NCI-H748 treated with DMSO at 0.1 percent for 48 hours (cell line): ENCODE measurements around the gene METTL17.
"Not testable (repeated sequence)": the region's sequence is repeated elsewhere in the genome, so short reads cannot be mapped to it uniquely, and the experiment has no call there.

Experiments used
- DNase-seq: peaks from one replicate; lab custom pipeline; 2025; lab: John Stamatoyannopoulos, UW

The METTL17 gene

DNA sequence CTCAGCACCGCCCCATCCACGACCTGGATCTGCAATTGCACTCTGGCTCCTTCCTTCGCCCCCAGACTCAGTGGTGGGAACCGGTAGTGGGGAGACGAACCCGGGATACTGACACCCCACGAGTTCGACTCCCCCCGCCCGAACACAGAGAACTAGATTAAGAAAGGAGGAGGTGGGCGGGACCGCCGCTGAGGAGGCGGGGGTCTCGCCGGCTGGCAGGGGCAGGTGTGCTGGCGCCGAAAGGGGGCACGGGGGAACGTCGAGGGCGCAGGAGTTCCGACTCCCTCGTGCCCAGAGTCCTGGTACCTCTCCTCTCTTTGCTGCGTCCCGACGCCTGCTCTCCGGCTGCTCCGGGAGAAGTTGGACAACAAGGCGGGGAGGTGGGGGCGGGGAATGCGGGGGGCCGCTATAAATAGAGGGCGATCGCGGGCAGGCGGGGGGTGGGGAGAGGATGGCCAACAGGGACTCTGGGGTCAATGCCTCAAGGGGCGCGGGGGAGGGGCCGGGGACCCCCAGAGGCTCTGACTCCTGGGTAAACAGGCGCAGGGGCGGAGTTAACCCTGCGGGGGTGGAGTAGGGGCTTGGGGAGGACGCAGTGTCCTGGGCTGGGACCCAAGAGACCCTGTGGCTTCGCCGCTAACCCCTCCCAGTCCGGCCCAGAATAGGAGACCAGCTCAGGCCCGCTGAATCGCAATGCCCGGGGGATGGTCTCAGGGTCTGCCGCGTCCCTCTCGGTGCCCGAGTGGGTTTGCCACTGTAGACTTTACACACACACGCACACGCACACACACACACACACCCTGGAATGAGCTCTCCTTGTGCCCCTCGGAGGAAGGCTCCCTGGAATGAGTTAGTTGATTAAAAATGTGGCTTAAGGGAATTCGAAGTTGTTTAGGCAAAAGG lies 35.8 kb downstream of the METTL17 start:
- no peak for DNase-seq

DNA sequence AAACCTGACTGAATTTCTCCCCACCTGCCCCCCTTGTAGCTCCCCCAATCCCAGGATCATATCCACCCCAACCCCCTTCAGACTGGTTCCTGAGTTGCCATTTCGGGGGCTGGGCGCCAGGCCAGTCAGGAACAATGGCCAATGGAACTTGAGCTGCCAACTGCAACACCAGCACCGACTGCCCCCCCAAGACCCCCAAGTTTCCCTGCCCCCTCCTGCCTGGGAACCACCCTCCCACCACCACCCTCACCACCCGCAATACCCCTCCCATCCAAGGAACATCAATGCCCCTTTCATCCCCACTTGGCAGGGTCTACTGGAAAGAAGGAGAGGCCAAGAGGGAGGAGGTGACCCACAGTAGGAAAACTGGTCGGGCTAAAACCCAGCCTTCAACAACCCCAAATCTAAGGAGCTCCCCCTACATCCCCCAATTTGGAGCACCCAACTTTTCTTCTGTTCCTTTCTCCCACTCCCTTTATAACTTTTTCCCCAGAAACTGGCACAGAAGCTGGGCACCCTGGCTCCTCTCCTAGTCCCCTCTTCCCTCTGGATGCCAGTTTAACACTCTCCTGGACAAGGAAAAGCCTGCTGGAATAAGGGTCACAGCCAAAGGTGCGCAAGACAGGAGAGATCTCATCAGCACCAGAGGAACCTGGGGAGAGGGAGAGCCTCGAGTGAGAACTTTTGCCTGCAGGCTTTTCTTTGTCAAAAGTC lies 36.7 kb downstream of the METTL17 start:
- DNase-seq = no peak

DNA sequence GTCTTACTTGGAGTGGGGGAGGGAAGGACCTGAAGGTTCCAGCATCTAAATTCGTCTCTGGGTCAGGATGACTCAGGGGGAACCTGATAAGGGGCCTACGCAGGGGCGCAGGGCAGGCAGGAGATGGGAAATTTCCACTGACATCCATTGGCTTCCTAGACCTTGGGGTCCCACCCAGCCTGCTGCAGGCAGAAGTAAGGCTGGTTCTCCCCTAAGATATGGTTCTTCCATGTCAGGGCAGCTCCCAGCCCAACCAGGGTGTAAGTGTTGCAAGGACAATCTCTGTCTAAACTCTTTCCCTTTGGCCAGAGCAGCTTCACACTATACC lies 37.2 kb downstream of the METTL17 start:
- no peak for DNase-seq

DNA sequence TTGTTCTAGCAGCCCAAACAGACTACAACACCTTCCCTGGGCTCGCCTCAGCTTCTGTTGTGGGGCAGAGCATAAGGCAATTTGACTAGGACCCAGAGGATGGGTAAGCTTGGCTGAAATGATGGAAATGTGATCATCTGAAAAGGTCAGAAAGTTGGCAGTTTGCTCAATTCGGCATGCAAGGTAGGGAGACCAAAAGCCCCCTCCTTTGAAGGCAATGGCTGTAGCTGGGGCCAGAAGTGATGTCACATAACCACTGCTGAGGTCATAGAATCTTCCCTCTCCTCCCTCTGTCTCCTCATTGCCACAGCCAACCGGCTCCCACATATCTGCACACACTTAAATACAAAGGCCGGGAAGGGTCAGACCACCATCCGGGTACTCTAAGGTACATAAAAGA lies 40.1 kb downstream of the METTL17 start, which contains the start of gene TPPP2:
TPPP2 (plus strand) TSS at position 301 of the 400 bp plus-strand sequence. CDS start 365 bp downstream, outside the sequence.
- DNase-seq = no peak

DNA sequence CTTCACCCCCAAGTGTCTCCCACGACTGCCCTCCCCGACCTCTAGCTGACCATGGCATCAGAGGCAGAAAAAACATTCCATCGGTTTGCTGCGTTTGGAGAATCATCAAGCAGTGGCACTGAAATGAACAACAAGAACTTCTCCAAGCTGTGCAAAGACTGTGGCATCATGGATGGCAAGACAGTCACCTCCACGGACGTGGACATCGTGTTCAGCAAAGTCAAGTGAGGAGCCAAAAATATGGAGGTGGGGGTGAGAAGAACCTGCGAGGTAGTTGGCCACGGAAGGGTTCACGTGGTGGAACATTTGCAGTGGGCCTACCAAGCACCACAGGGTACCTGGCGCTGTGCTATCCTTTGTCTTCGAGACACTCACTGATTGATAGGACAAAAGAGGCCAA lies 40.8 kb downstream of the METTL17 start:
- DNase-seq = no peak

DNA sequence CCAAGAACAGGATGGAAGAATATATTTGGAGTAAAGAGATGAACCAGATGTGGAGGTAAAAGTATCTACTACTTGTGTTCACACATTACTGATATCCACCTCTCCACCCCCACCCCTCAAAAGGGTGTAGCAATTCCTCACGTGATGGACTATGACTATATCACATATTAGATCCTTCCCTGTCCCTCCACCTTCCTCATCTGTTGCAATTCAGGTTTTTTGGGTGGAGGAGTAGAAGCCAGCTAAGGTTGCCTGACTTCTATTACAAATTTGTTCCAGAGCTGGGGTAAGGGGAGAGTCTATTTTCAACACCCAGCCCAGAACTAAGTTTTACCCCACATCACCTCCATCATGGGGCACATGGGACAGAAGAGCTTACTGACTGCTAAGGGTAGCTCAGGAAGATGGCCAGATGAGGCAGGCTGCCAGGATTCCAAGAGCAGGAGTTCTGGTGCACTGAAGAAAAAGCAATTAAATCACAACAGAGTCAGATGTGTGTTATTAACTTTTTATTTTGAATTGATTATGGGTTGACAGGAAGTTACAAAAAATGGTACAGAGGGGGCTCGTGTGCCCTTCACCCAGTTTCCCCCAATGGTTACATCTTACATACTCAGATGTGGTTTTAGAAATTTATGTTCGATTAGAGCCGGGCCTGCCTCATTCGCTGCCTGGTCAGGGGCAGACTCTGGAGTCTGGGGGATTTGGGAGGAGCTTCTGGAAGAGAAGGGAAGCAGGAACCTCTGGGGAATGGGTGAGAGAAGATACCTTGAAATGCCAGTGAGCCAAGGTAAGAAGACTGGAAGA lies 42.7 kb downstream of the METTL17 start:
- no peak for DNase-seq

DNA sequence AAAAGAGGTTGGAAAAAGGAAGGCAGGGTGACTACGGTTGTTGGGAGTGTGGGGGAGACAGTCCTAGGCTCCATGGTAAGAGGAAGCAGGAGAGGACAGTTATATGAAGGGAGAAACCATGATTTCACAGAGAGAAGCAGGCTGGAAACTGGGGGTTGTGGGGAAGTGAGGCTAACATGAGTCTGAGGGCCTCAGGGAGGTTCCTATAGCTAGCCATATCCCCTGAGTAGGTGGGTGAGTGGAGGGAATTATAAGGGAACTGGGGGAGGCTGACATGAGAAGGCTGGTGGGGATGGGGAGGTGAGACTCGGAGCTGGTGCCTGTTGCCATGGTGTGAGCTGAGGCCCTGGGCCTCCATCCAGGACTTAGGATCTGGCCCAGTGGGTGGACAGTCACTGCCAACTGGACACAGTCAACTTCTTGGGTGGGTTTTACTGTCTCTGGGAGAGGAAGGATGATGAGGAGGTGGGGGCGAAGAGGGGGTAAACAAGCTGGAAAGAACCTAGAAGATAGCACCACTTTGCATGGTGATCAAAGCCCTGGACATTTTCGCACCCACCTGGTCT lies 43.4 kb downstream of the METTL17 start:
- no peak for DNase-seq

DNA sequence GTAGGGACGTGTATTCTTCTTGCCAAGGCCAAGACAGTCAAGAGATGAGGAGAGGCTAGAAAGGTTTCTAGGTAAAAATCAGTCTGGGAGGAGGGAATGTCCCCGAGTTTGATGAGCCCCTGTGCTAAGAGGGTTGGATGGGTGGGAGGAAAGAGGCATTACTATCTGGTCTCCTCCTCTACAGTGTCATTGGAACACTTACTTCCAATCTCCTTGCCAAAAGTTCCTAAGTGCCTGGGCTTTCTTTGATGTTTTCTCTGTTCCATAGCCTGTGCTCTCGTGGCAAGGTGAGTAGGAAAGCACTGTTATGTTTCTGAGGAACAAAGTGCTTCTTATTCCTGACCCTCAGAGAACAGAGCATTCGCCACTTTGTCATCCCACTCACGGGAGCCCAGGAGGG lies 44.9 kb downstream of the METTL17 start, which contains the start of gene RNASE13:
RNASE13 (minus strand) TSS at position 101 of the 400 bp plus-strand sequence. CDS start 519 bp downstream, outside the sequence.
- DNase-seq = no peak

DNA sequence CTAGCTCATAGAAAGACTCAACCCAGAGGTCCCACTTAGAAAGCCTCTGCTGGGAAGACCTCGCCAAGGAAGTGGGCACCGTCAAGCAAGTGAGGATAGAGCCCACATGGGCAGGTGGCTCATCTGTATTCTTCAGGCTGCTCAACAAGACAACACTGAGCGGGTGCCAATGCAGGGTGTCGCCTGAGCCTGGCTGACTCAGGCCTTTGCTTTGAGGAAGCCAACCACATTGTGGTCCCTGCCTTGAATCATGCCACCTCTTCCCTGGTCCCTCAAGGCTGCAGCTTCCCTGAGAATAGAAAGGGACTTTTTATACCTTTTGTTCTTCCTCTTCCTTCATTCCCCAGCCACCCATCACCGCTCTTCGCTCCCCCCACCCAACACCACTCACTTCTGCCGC lies 47.0 kb downstream of the METTL17 start:
- DNase-seq = no peak

DNA sequence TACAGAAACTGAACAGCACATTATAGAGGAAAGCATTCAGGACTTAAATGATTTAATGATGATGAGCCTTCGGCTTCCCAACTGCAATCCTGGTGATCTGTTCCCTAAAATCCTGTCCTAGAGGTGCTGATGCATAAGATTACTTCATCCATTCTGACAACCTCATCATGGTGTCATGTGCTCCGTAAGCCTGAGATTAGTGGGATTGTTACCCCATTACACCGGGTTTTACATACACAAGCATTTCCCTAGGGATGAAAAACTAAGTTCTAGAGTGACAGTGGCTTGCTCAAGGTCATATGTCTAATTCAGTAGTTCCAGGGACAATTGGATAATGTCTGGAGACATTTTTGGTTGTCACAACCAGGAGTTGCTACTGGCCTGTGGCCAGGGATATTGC lies 47.4 kb downstream of the METTL17 start:
- no peak for DNase-seq

DNA sequence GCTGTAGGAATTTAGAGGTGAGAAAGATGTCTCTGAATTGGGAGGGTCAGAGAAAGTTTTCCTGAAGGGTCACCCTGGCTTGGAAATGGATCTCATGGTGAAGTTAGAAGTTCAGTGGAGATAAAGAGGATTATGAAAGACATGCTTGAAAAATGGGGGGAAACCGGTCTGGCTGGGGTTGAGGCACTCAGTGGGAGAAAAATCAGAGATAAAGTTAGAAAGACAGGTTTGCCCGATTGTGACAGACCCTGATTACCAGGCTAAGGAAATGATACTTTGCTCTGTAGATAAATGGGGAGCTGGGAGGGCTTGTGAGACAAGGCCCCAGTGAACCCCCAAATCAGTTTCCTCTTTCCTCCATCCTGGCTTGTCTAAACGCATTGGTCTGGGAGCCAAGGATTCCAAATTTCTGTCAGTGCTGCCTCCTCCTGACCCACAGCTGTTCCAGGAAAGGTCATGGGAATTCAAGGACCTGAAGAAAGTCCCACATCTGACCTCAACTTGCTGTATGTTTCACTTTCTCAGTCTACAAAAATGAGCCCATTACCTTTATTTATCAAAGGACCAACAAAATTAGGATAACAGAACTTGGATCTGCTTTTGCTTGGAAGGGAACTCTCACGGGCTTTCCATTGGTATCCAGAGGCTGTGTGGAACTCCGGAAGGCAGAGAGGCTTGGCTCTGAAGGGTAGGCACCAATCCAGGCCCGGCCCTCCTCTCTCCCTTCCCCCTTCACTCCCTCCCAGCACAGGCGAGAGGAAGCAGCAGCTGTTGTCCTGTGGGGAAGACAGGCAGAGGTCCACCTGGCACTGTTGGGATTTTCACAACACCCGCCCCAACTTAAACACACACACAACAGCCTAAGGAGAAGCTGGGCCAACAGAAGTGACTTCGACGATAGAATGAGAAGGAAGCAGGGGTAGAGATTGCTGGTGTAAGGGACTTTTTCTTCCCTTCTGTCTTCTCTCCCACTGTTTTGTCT lies 49.0 kb downstream of the METTL17 start:
- DNase-seq = no peak

DNA sequence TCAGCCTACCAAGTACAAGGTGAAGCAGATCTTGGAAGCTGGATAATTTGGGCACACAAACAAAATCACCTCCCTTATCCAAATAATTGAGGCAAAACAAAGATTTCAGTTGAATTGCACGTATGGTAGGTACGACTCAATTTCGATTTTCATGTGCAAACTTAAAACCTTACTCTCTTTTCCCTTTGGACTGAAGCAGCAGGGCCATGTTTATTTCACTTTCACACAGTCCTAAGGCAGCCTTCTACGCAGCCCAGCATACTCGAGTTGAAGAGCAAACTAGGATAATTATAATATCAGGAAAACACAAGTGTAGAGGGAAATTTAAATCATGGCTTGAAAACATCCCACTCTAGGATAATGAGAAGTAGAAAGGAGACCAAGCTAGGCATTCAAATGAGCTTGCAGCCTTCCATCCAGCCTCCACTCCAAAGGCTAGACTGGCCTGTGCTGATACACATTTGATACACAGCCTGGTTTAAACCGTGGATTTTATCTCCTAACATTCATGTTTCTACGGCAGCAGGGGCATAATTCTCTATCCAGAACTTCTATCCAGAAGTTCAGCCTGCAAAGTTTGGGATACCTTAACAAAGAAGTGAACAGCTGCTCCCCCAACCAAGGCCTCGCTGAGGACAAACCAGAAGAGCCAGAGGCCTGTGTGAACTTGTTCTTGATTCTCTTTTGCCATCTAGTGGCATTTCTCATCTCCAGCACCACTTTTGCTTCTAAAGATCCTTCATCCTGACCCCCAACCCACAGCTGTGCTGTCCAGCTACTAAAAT lies 50.0 kb downstream of the METTL17 start:
- no peak for DNase-seq

DNA sequence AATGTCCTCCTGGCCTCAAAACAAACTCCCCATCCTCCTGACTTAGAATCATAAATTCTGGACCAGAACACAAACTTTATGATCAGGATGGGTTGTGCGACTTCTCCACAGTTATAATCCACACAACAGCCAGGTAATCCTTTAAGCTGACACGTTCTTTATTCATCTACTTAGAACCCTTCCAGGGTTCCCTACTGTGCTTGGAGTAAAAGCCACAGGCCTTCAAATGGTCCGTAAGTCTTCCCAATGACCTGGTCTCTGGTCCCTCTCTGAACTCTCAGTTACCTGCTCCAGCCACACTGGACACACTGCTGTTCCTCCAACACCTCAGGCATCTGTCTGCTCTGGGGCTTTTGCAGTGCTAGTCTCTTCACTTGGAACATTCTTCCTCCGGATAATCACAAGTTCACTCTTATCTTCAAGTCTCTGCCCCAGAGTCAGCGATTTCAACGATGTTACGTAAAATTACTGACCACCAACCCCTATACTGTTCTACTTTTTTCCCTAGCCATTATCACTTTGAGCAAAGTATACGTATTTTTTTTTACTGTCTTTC lies 50.7 kb downstream of the METTL17 start:
- no peak for DNase-seq

DNA sequence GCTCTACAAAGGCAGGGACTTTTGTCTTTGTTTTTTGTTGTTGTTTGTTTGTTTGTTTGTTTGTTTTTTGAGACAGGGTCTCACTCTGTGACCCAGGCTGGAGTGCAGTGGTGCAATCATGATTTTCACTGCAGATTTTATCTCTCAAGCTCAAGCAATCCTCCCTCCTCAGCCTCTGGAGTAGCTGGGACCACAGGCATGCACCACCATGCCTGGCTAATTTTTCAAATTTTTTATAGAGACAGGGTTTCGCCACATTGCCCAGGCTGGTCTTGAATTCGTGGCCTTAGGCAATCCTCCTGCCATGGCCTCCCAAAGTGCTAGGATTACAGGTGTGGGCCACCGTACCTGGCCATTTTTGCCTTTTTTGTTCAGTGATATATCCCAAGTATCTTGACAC lies 51.2 kb downstream of the METTL17 start:
- not testable (repeated sequence) for DNase-seq

DNA sequence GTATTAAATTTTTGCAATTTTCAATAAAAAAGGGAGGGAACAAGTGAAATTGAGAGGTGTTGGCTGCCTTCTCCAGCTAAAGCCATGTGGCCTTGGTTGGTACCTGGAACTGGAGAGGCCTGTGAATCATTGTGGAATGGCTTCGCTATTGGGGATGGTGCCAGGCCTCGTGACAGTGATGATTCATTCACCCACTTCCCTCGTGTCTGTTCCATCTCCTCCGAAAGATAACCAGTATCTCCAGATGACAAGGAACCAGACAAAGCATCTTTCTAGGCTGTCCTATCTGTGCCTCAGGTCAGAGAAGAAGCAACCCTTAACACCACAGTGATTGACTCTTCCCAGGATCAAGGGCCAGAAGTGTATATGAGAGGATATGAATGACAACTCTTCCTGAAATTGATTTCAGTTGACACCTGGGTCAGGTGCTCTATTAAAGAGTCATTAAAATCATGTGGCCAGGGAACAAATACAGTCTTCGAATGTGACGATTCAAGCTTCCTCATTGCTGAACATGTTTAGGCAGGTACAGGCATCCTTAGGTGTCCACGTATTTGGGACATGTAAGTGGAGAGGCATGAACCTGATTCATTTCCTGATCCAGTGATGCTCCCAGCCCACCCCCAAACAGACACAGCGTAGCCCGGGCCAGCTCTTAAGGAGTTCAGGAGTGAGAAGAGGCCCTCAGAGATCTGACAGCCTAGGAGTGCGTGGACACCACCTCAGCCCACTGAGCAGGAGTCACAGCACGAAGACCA lies 52.1 kb downstream of the METTL17 start, which contains the start of gene RNASE7:
RNASE7 (plus strand) TSS at position 687 of the 758 bp plus-strand sequence. CDS start 631 bp downstream, outside the sequence.
- no peak for DNase-seq

DNA sequence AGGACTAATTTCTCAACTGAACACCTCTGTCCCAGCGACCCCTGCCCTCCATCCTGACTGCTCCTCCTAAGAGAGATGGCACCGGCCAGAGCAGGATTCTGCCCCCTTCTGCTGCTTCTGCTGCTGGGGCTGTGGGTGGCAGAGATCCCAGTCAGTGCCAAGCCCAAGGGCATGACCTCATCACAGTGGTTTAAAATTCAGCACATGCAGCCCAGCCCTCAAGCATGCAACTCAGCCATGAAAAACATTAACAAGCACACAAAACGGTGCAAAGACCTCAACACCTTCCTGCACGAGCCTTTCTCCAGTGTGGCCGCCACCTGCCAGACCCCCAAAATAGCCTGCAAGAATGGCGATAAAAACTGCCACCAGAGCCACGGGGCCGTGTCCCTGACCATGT lies 53.1 kb downstream of the METTL17 start:
- no peak for DNase-seq

DNA sequence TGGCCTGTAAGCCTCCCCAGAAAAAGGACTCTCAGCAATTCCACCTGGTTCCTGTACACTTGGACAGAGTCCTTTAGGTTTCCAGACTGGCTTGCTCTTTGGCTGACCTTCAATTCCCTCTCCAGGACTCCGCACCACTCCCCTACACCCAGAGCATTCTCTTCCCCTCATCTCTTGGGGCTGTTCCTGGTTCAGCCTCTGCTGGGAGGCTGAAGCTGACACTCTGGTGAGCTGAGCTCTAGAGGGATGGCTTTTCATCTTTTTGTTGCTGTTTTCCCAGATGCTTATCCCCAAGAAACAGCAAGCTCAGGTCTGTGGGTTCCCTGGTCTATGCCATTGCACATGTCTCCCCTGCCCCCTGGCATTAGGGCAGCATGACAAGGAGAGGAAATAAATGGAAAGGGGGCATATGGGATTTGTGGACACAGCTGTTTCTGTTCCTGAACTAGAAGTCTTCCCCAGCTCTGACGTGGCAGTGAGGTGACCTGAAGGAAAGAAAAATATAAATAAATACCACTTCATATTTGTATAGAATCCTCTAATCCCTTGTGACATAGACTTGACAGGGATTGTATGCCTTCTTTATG lies 53.7 kb downstream of the METTL17 start:
- no peak for DNase-seq

DNA sequence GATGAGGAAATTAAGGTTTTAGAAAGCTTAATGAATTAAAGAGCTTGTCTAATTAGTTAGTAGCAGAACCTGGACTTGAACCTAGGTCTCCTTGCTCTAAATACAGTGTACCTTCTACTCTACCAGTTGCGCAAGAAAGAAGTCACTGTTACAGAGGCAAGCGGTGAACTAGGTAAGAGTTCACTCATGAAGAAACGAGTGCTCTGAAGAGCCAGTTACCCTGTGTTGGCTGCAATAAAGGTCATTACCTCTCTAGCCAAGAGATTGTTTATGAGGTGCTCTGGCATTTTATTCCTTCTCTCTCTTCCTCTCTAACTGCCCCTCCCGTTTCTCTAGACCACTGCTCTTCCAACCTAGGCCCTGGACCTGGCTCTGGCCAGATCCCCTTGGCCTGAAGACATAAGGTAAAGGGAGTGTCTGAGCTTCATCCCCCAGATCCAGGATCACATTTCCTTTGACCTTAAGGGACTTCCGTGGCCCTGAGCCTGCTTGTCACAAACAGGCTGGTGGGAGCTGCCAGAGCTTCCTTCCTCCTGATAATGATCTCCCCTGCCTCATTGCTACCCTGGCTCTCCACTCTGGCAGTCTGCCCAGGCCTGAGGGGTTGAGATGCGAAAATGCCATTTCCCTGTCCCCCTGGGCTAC lies 54.3 kb downstream of the METTL17 start:
- DNase-seq = no peak
